ENCODE data around the gene SRGAP1. TPM values are rescaled to one million over a fixed set of nuclear protein-coding genes. Genes with fewer than 3 reads are reported as not detected.

Gene SRGAP1
- total and polyA plus RNA-seq, 2 experiments from 2014 or later, result 9.2 to 10.8 TPM

GRCh38 chr12:63882844-63883243 lies 38.3 kb downstream of the SRGAP1 start:
- Histone ChIP-seq H3K4me3 (no peak overlapping the region), H2AFZ (no peak overlapping the region), H3K36me3 (replicated peaks; ENCODE audit: insufficient read depth, low read depth) (no peaks in the 10 kb centered on the region), H3K9me3 (ENCODE audit: low read depth) (no peaks in the 10 kb centered on the region), H3K27ac (no peak overlapping the region), H3K27me3 (no peaks in the 10 kb centered on the region), H4K20me1 (ENCODE audit: insufficient read depth, poor library complexity, severe bottlenecking) (no peaks in the 10 kb centered on the region), H3K9me2 (replicated peaks; ENCODE audit: insufficient read depth) (no peaks in the 10 kb centered on the region), H3K4me1 (ENCODE audit: insufficient read depth) (no peaks in the 10 kb centered on the region), H3K79me2 (peaks cover 63% of the 10 kb centered on the region), H3K4me2 (no peak overlapping the region)
- TF ChIP-seq EZH2phosphoT487 (IDR thresholded peaks at IDR 0.05; ENCODE audit: low read depth, severe bottlenecking, unreplicated experiment) (no peak), EZH2 (IDR thresholded peaks at IDR 0.05; ENCODE audit: borderline replicate concordance) (no peak), CTCF (IDR thresholded peaks at IDR 0.05; ENCODE audit: poor library complexity) (no peak)
- DNase-seq (ENCODE audit: low spot score), result no peak
- WGBS (ENCODE audit: low lambda C conversion rate, missing lambda C conversion rate), result 58% methylated on average over 2 of the region's 2 CpGs

GRCh38 chr12:63885401-63885800 lies 40.9 kb downstream of the SRGAP1 start:
- Histone ChIP-seq H3K4me3 (no peak overlapping the region), H3K27me3 (no peaks in the 10 kb centered on the region), H3K79me2 (peaks cover 45% of the 10 kb centered on the region), H3K4me2 (no peak overlapping the region), H3K27ac (no peak overlapping the region), H3K9me2 (replicated peaks; ENCODE audit: insufficient read depth) (no peaks in the 10 kb centered on the region), H3K36me3 (replicated peaks; ENCODE audit: insufficient read depth, low read depth) (no peaks in the 10 kb centered on the region), H4K20me1 (ENCODE audit: insufficient read depth, poor library complexity, severe bottlenecking) (no peaks in the 10 kb centered on the region), H2AFZ (no peak overlapping the region), H3K4me1 (ENCODE audit: insufficient read depth) (peaks cover 10% of the 10 kb centered on the region), H3K9me3 (ENCODE audit: low read depth) (no peaks in the 10 kb centered on the region)
- 92% methylated on average over 2 of the region's 2 CpGs for WGBS (ENCODE audit: low lambda C conversion rate, missing lambda C conversion rate)
- DNase-seq (ENCODE audit: low spot score), result no peak
- no peak for TF ChIP-seq EZH2phosphoT487 (IDR thresholded peaks at IDR 0.05; ENCODE audit: low read depth, severe bottlenecking, unreplicated experiment)
- no peak for TF ChIP-seq EZH2 (IDR thresholded peaks at IDR 0.05; ENCODE audit: borderline replicate concordance)
- TF ChIP-seq CTCF (IDR thresholded peaks at IDR 0.05; ENCODE audit: poor library complexity), result no peak

GRCh38 chr12:63888908-63889635 lies 44.6 kb downstream of the SRGAP1 start:
- Histone ChIP-seq H3K4me2 (no peak overlapping the region), H3K9me3 (ENCODE audit: low read depth) (no peaks in the 10 kb centered on the region), H3K36me3 (replicated peaks; ENCODE audit: insufficient read depth, low read depth) (no peaks in the 10 kb centered on the region), H3K79me2 (peaks cover 56% of the 10 kb centered on the region), H2AFZ (no peak overlapping the region), H3K27ac (peak overlapping the region; percentile 70), H3K9me2 (replicated peaks; ENCODE audit: insufficient read depth) (no peaks in the 10 kb centered on the region), H3K4me3 (no peak overlapping the region), H3K27me3 (no peaks in the 10 kb centered on the region), H3K4me1 (ENCODE audit: insufficient read depth) (peaks cover 14% of the 10 kb centered on the region), H4K20me1 (ENCODE audit: insufficient read depth, poor library complexity, severe bottlenecking) (no peaks in the 10 kb centered on the region)
- peak; percentile 19 for DNase-seq (ENCODE audit: low spot score)
- no peak for TF ChIP-seq EZH2phosphoT487 (IDR thresholded peaks at IDR 0.05; ENCODE audit: low read depth, severe bottlenecking, unreplicated experiment)
- TF ChIP-seq EZH2 (IDR thresholded peaks at IDR 0.05; ENCODE audit: borderline replicate concordance), result no peak
- no peak for TF ChIP-seq CTCF (IDR thresholded peaks at IDR 0.05; ENCODE audit: poor library complexity)
- 85% methylated on average over 7 of the region's 8 CpGs for WGBS (ENCODE audit: low lambda C conversion rate, missing lambda C conversion rate)
